Right atrium auricular region (tissue), 2 donors: ENCODE data around the gene CAP2. TPM values are rescaled to one million over a fixed set of nuclear protein-coding genes. Genes with fewer than 3 reads are reported as not detected.
"Not testable (repeated sequence)": the region's sequence is repeated elsewhere in the genome, so short reads cannot be mapped to it uniquely, and the experiment has no call there.

Experiments
- DNase-seq: peaks from one replicate; pipeline ENCODE4 v3.0.0-alpha.2; 2019; ENCODE audit warnings: low spot score
- H3K27ac ChIP-seq, 2 donors: fragments of 200-600 bp; sonication (generic); 1 replicate in 1 of 2; 2 replicates in 1 of 2; pipeline ENCODE4 v1.5.1; 2016 to 2019
- H3K27me3 ChIP-seq, 2 donors: fragments of 200-600 bp; sonication (generic); one replicate each; pipeline versions ENCODE4 v1.5.1 to v1.6.0; 2017 to 2019
- H3K36me3 ChIP-seq: fragments of 200-600 bp; sonication (generic); one replicate; pipeline ENCODE4 v1.5.1; 2016
- H3K4me1 ChIP-seq, 2 donors: fragments of 200-600 bp; sonication (generic); one replicate each; pipeline versions ENCODE4 v1.5.1 to v1.6.0; 2017 to 2019
- H3K4me3 ChIP-seq, 2 donors: fragments of 200-600 bp; sonication (generic); 1 replicate in 1 of 2; 2 replicates in 1 of 2; pipeline ENCODE4 v1.5.1; 2017 to 2019; ENCODE audit warnings: mild to moderate bottlenecking in 1 of 2, moderate library complexity in 1 of 2
- H3K9me3 ChIP-seq, 2 donors: fragments of 200-600 bp; sonication (generic); one replicate each; pipeline ENCODE4 v1.5.1; 2019
- total RNA-seq, 2 donors: library from RNA; depleted of rRNA; stranded (reverse); fragments of >200 nt; gene quantifications; one replicate each; pipeline ENCODE4 v1.1.0, GENCODE V29; 2016
- TF ChIP-seq, protein P1 (sequence below), 2 donors: fragments of 200-600 bp; sonication (generic); IDR thresholded peaks; one replicate each; pipeline ENCODE4 v1.5.1; 2019; ENCODE audit warnings: antibody characterized with exemption in 2 of 2

The CAP2 gene
- total RNA-seq, 2 donors from 2014 or later: 59.9 to 63.6 TPM

DNA sequence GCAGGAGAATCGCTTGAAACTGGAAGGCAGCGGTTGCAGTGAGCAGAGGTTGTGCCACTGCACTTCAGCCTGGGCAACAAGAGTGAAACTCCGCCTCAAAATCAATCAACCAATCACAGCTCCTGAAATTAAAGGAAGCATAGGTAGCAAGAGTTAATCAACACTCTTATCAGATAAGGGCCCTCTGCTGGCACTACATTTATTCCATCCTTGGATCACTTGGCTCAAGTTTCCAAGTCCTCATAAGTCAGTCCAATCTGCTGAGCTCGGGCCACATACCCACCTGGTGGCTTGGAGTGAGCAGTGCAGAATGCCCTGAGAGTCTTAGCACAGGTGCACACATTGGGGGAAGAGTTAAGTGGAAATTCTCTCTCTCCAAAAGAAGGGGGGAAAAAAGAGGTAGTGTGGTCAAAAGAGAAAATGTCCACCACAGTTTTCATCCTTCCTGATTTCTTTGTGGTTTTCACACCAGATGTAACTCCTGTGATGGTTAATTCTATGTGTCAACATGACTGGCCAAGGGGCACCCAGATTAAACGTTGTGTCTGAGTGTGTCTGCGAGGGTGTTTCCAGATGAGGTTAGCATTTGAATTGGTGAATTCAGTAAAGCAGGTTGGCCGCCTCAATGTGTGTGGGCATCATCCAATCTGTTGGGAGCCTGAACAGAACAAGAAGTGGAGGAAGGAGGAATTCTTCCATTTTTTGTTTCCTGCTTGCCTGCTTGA lies 192.5 kb downstream of the CAP2 start:
- H3K9me3 ChIP-seq: no peaks in the 10 kb centered on the region
- peaks cover 0 to 7% of the 10 kb centered on the region in 2 donors for H3K4me1 ChIP-seq
- TF ChIP-seq, protein P1, sequence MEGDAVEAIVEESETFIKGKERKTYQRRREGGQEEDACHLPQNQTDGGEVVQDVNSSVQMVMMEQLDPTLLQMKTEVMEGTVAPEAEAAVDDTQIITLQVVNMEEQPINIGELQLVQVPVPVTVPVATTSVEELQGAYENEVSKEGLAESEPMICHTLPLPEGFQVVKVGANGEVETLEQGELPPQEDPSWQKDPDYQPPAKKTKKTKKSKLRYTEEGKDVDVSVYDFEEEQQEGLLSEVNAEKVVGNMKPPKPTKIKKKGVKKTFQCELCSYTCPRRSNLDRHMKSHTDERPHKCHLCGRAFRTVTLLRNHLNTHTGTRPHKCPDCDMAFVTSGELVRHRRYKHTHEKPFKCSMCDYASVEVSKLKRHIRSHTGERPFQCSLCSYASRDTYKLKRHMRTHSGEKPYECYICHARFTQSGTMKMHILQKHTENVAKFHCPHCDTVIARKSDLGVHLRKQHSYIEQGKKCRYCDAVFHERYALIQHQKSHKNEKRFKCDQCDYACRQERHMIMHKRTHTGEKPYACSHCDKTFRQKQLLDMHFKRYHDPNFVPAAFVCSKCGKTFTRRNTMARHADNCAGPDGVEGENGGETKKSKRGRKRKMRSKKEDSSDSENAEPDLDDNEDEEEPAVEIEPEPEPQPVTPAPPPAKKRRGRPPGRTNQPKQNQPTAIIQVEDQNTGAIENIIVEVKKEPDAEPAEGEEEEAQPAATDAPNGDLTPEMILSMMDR (IDR thresholded peaks at IDR 0.05): no peak
- H3K36me3 ChIP-seq: no peaks in the 10 kb centered on the region
- no peaks in the 10 kb centered on the region for H3K27me3 ChIP-seq
- H3K4me3 ChIP-seq: no peak overlapping the region
- DNase-seq: no peak
- no peak overlapping the region for H3K27ac ChIP-seq

DNA sequence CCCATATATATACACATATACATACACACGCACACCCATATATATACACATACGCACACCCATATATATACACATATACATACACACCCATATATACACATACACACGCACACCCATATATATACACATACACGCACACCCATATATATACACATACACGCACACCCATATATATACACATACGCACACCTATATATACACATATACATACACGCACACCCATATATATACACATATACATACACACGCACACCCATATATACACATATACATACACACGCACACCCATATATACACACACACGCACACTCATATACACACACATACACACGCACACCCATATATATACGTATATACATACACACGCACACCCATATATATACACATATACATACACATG lies 193.2 kb downstream of the CAP2 start:
- not testable (repeated sequence) for H3K4me1 ChIP-seq

DNA sequence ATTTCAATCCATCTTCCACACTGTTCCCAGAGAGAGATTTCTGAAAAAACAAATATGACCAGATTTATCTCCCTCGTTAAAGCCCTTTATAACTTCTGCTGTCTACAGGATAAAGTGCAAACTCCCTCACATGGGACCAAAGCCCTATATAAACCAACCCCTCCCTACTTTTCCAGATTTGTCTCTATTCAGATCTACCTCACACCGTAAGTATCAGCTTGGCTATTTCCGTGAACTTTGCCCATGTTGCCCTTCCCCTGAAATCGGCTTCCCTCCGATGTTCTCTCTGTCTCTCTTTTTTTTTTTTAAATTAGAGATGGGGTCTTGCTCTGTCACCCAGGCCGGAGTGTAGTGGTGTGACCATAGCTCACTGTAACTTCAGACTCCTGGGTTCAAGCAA lies 194.6 kb downstream of the CAP2 start:
- TF ChIP-seq, protein P1 (IDR thresholded peaks at IDR 0.05): no peak
- H3K4me1 ChIP-seq: peaks cover 0 to 7% of the 10 kb centered on the region in 2 donors
- DNase-seq: no peak
- H3K9me3 ChIP-seq: no peaks in the 10 kb centered on the region
- no peak overlapping the region for H3K4me3 ChIP-seq
- H3K36me3 ChIP-seq: no peaks in the 10 kb centered on the region
- no peaks in the 10 kb centered on the region for H3K27me3 ChIP-seq
- H3K27ac ChIP-seq: no peak overlapping the region

More for the DNA sequence above, 193.2 kb downstream of the CAP2 start:
- not testable (repeated sequence) for DNase-seq, H3K27me3 ChIP-seq, H3K27ac ChIP-seq, H3K4me3 ChIP-seq, H3K9me3 ChIP-seq, H3K36me3 ChIP-seq

DNA sequence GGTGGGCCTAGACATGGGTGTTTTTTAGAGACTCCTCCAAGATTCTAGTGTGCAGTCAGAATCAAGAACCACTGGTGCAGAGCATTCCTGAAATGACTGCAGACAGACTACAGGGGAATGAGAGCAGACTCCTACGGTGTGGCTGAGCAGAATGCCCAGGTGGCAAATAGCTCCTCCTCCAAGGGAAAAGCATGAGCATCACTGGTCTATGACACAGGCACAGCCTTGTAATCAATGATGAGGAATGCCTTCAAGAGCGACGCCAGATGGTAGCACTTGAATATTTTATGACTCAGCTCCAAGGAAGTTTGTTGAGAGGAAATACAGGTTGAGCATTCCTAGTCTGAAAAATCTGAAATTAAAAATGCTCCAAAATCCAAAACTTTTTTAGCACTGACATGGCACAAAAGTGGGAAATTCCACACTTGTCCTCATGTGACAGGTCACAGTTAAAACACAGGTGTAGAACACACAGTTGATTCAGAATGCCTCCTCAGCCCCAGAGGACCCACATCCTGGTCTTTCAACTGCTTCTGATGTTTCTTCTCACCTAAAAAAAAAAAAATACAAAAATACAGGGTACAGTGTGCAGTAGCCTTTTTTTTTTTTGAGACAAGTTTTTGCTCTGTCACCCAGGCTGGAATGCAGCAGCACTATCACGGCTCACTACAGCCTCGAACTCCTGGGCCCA lies 196.2 kb downstream of the CAP2 start:
- Histone ChIP-seq H3K36me3 (no peaks in the 10 kb centered on the region), H3K9me3 (no peaks in the 10 kb centered on the region), H3K27ac (no peak overlapping the region), H3K4me3 (no peak overlapping the region), H3K27me3 (no peaks in the 10 kb centered on the region), H3K4me1 (no peaks in the 10 kb centered on the region)
- no peak for DNase-seq
- TF ChIP-seq, protein P1 (IDR thresholded peaks at IDR 0.05): no peak

DNA sequence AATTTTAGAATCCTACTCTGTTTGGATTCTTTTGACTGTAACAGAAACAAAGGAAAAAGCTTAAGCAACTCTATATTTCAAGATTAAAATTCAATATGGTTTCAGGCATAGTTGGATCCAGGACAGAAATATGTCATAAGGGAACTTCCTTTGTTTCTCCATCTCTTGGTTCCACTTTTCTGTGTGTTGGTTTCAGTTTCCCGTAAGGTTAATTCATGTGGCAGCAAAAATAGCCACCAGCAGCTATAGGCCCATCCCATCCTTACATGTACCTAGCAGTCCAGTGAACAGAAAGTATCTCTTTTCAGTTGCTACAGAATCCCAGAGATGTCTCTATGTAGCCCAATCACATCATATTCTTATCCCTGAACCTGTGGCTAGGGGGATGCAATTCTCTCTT lies 197.9 kb downstream of the CAP2 start:
- TF ChIP-seq, protein P1 (IDR thresholded peaks at IDR 0.05): no peak
- no peak overlapping the region for H3K4me3 ChIP-seq
- no peaks in the 10 kb centered on the region for H3K27me3 ChIP-seq
- no peak for DNase-seq
- H3K9me3 ChIP-seq: no peaks in the 10 kb centered on the region
- no peaks in the 10 kb centered on the region for H3K36me3 ChIP-seq
- H3K4me1 ChIP-seq: no peaks in the 10 kb centered on the region
- H3K27ac ChIP-seq: no peak overlapping the region

DNA sequence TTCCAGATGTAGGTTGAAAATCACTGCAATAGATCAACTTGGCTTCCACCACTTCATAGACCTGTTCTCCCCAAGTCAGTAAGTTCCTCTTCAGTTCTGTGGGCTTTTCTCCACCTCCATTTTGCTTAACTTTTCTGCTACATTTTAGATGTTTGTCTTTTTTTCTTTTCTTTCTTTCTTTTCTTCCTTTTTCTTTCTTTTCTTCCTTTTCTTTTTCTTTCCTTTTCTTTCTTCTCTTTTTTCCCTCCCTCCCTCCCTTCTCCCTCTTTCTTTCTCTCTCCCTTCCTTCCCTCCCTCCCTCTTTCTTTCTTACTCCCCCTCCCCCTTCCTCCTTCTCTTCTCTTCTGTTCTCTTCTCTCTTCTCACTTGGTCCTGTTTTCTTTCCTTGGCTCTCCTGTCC lies 199.9 kb downstream of the CAP2 start:
- no peaks in the 10 kb centered on the region for H3K36me3 ChIP-seq
- TF ChIP-seq, protein P1 (IDR thresholded peaks at IDR 0.05): no peak
- H3K27me3 ChIP-seq: no peaks in the 10 kb centered on the region
- no peaks in the 10 kb centered on the region for H3K4me1 ChIP-seq
- DNase-seq: no peak
- H3K9me3 ChIP-seq: no peaks in the 10 kb centered on the region
- no peak overlapping the region for H3K27ac ChIP-seq
- H3K4me3 ChIP-seq: no peak overlapping the region
